ENCODE results near the gene SMAD3.

The SMAD3 gene

DNA sequence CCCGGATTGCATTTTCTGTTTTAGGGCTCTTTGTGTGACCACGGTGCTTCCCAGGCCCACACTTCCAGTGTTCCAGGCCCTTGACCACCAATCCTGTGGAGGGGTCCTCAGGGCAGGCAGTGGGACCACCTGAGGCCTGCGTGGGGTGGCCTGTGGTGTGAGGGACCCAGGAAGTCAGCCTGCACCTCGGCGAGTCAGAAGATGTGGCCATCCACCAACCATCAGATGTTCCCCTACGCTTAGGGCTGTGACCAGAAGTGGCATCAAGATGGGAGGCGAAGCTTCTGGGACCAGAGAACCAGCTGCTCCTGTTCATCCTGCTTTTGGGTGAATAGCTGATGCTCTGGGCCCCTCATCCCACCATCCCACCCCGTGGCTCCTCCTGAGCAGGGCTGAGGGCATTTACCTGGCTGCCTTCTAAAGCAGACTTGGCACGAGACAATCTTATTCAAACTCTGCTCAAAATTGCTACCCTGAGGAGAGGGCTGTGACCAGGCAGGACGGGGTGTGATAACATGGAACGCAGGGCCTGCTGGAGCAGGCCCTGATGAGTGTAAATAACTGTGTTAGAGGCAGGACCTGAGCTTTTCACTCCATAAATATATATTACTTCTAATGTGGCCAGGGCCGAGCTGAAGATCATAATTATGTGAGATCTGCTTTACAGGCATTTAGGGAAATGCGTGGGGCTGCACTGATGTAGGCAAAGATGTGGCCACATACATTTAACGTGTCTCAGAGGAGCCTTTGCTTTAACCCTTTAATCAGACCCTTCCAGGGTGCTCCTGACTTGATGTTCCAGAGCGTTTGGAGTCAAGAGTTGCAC is 28.8 kb downstream of the SMAD3 start:
- in situ Hi-C loops (cut with MboI; ENCODE audit: low sequenced_read_pairs): no loop called here

DNA sequence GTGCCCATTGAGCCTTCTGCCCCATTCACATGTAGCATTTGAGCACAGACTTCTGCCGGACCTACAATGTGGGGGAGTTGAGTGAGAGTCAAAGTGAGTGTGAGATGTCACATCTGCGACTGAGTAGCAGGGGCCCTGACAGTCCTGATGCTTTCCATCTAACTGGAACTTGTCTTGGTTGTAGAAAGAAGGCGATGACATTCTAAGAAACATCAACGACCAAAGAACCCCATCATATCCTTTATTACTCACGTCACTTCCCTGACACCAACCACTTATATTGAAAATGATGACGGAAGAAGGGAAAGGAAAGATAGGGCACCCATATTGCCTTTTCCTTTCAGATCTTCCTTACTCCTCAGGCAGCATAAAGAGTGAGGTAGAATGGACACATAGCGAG is 30.5 kb downstream of the SMAD3 start:
- in situ Hi-C loops (cut with MboI; ENCODE audit: low sequenced_read_pairs): no loop called here

DNA sequence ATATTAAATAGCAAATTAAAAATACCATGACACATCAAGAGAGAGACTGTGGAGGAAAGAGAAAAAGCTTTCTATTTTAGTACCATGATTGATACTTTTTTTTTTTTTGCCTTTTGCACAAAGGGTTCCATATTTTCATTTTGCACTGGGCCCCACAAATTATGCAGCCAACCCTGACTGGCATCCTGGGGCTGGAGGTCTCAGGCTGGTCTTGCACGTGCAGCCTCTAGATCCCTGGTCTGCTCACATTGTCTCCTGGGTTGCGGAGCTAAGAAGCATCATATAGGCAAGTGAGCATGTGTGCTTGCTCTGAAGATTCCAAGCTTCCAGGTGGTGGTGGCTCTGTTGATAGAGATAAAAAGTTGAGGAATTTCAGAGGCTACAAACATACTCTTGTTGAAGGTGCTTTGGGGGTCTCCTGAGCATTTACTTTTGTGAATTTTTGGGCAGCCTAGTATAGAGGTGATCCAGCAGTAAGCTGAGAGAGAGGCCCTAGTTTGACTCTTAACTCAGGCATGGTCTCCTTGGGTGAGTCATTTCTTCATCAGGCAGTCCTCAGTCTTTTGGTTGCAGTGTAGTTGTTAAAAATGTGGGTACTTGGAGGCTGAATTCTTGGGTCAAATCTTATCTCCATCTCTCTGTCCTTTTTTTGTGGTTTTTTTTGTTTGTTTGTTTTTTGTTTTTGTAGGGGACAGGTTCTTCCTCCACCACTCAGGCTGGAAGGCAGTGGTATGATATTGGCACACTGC is 31.3 kb downstream of the SMAD3 start:
- in situ Hi-C loops (cut with MboI; ENCODE audit: low sequenced_read_pairs): no loop called here

DNA sequence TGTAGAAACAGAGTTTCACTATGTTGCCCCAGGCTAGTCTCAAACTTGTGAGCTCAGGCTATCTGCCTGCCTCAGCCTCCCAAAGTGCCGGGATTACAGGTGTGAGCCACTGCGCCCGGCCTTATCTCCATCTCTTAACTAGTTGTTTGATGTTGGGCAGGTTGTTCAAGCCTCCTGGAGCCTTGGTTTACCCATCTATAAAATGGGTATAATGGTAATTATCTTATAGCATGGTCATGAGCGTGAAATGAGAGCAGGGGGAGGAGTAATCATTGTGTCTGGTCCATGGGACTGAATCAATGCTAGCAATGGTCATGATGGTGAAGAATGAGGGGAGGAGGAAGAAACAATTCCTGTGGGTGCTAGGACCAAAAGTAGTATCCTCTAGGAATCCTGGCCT is 32.0 kb downstream of the SMAD3 start:
- in situ Hi-C loops (cut with MboI; ENCODE audit: low sequenced_read_pairs): no loop called here

DNA sequence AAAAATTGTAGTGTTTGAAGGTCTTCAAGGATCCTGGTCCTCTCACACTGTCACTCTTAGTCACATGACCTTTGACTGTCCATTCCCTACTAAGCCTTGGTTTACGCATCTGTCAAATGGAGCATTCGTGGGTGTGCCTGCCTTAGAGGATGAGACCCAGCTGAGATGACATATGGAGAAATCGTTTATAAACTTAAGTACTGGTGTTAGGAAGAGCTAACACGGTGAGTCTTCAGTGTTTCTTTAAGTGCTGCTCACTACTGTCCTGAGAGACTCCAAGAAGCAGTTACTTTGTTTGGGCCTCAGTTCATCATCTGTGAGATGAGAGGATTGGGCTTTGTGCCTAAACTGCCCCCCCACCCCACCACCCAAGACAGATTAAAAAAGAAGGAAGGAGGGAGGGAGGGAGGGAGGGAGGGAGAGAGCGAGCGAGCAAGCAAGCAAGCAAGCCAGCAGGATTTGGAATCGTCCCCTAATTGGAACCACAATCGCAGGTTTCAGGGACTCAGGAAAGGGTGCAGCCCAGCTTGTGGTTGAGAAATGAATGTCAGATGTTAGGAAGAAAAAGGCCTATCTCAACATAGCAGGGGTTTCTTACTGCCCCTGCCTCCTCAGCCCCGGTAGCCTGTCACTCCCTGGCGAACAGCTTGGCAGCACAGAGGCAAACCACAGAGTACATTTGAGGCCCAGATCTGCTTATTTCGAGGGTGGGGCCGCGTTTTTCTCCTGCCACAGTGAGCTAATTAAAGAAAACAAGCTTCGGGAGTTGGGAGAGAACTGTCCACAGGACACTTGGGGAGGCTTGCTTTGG is 32.7 kb downstream of the SMAD3 start:
- in situ Hi-C loops (cut with MboI; ENCODE audit: low sequenced_read_pairs): no loop called here

DNA sequence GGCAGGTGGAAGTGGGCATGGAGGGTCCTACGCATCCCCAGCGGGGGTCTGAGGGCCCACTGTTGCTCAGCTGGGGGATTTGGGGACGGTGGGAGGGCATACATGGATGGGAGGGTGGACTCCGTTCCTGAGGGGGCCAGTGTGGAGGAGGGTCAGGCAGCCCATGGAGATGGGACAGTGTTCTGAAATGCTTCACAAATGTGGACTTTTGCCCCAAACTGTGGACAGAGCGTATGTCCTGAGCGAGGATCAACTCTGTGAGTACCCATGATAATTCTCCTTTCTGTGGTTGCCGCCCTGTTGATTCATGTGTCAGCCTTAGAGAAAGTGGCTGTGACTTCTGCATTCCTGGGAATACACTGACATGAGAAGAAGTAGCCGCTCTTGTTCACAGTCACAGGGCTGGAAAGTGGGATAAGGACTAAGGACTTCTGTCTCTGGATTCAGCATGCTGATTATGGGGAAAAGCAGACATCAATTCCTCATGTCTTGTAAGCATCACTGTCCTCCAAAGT is 33.4 kb downstream of the SMAD3 start:
- in situ Hi-C loops (cut with MboI; ENCODE audit: low sequenced_read_pairs): no loop called here

DNA sequence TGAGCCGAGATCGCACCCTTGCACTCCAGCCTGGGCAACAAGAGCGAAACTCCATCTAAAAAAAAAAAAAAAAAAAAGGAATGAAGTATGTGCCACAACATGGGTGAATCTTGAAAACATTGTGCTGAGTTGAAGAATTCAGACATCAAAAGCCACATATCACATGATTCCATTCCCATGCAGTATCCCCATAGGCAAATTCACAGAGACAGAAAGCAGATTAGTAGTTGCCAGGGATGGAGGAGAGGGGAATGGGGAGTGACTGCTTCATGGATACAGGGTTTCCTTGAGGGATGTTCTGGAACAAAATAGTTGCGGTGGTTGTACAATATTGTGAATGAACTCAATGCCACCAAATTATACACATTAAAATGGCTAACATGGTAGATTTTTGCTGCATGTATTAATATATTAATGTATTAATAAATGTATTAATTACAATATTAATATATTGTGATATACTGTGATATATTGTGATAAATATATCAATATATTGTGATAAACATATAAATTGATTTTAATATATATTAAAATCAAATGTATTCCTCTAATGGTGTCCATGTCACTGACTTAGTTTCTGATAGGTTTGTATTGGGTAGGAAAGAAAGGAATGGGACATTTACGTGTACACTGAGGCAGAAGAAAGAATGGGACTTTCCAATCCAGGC is 34.9 kb downstream of the SMAD3 start:
- in situ Hi-C loops (cut with MboI; ENCODE audit: low sequenced_read_pairs): no loop called here

DNA sequence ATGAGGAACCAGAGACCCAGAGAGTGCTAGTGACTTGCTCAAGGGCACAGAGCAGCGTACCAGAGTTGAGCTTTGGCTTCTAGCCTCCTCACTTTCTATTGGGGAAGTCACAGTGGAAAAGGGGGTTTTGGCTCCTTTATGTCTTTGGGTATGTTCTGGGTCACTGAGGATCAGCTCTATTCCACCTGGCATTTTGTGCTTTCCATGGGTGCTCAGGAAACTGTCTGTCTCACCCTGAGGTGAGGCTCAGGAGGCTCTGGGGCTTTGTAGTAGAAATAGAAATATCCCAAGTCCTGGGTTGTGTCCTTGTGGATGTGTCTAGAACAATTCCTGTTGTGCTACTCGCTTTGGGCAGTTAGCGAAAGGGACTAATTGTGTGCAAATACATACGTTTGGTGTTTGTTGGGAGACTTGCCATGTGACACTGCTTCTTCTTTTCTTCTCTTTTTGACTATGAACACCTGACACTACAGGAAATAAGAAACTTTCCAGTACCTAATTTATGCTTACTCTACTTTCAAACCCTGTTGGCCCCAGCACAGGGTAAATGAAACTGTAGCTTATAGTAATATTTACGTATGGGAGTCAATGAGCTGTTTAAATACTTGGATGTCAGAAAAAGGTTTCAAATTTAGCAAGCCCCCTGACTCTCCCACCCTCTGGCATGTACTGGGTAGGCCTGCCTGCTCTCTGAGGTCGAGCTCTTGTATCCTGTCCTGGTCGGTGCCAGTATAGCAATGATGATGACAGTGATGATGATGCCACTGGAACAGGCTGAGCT is 35.6 kb downstream of the SMAD3 start:
- in situ Hi-C loops (cut with MboI; ENCODE audit: low sequenced_read_pairs): no loop called here

DNA sequence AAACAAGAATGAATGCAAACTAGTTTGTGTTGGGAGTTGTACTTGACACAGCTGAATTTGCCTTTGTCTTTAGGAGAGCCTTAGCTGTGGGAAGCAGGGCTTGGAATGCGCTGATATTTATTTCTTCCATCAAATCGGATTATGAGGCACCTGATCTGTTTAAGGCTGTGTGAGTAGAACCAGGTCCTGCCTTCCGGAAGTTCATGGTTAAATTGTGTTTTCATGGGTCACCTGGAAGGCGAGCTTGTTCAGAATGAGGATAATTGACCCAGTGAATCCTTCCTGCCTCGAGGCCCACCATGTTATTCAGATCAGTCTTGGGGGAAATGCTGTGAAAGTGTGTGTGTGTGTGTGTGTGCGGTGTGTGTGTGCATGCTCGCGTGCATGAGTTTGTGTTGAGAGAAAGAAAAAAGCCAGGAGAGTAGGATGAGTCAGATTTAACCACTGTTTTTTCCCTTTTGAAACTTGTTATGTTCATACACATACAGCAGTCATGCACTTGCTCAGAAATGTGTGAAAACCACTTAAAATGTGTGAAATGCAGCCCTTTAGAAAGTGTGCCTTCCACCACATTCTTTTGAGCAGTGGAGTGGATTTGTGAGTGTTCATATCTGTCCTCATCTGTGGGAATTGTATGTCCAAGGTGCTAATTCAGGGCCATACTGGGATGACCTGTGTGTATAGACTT is 36.7 kb downstream of the SMAD3 start:
- in situ Hi-C loops (cut with MboI; ENCODE audit: low sequenced_read_pairs): no loop called here

DNA sequence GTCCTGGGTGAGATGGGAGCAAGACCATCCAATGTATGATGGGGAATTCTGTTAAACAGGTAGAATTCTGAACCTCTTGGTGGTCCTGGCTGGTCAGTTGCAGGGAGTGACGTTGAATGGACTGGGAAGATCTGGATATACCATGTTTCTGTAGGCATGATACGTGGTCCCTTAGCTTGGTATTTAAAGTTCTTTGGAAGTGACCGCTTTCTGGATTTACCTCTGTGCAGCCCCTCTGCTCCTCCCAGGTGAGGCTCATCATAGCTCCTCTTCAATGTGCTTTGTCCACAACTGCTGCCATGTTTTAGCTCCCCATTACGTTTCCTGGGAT is 37.2 kb downstream of the SMAD3 start:
- in situ Hi-C loops (cut with MboI; ENCODE audit: low sequenced_read_pairs): no loop called here

DNA sequence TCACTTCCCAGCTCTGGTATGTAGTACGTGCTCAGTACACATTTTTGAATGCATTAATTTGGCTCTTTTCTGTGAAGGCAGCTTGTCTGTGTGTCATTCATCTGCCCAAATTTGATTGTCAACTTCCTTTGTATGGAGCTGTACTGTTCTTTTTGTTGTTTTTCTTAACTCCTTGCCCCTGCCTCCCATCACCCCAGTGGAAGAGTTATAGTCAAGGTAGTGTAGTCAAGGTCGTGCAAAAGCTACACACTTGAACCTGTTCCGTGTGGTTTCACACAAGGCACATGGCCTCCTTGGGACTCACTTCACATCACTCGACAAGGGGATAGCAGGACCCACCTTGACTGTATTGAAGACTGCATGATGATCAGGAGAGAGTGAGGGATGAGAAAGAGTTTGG is 37.6 kb downstream of the SMAD3 start:
- in situ Hi-C loops (cut with MboI; ENCODE audit: low sequenced_read_pairs): no loop called here

DNA sequence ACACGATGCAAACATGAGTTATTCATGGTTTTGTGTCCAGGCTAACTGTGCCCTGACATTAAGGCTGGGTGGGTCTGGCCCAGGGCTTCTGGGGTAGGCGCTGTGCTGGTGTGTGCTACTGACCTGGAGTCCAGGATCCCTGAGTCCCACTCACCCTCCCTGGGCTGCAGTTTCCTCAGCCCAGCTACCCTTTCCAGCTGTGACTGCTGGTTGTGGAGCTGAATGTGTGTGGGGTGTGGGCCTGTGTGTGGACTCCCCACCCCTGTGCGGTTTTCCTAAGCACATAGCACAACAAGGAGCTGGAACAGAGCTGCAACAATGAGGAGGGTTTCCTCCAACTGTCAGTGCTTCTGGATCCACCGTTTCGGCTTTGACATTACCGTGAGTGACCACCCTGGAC is 38.0 kb downstream of the SMAD3 start:
- in situ Hi-C loops (cut with MboI; ENCODE audit: low sequenced_read_pairs): no loop called here

DNA sequence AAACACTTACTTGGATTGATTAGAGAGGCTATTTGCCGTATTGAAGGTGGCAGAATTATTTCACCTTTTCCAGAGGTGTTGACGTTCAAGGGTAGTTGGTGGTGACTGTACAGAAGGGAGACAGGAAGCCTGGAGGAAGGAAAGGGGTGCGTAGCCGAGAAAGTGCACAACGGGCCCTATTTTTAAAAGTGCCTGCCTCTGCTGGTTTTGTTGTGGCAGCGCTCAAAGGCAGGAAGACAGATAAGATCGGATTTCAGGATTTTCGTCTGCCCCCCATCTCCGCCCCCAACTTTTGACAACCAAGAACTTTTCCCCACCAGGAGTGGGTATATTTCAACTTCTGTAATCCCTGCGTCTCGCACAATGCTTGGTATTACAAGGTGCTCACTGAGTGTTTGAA is 38.5 kb downstream of the SMAD3 start:
- in situ Hi-C loops (cut with MboI; ENCODE audit: low sequenced_read_pairs): no loop called here

DNA sequence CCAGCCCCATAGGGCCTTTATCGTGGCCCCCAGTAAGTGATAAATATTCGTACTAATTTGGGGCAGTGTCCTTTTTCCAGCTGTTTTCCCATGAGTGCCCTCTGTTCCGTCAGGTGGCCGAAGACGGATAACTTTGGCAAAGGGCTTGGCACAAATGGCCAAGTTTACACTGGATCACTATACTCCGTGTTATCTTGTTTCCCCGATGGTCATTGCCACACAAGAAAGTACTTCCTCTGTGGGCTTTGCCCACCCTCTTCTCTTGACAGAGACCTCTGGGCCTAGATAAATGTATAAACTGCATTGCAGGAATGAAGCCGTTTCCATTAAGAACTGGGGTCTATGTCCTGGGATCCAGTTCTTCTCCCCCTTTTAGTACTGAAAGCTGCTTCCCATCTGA is 39.1 kb downstream of the SMAD3 start:
- in situ Hi-C loops (cut with MboI; ENCODE audit: low sequenced_read_pairs): no loop called here

DNA sequence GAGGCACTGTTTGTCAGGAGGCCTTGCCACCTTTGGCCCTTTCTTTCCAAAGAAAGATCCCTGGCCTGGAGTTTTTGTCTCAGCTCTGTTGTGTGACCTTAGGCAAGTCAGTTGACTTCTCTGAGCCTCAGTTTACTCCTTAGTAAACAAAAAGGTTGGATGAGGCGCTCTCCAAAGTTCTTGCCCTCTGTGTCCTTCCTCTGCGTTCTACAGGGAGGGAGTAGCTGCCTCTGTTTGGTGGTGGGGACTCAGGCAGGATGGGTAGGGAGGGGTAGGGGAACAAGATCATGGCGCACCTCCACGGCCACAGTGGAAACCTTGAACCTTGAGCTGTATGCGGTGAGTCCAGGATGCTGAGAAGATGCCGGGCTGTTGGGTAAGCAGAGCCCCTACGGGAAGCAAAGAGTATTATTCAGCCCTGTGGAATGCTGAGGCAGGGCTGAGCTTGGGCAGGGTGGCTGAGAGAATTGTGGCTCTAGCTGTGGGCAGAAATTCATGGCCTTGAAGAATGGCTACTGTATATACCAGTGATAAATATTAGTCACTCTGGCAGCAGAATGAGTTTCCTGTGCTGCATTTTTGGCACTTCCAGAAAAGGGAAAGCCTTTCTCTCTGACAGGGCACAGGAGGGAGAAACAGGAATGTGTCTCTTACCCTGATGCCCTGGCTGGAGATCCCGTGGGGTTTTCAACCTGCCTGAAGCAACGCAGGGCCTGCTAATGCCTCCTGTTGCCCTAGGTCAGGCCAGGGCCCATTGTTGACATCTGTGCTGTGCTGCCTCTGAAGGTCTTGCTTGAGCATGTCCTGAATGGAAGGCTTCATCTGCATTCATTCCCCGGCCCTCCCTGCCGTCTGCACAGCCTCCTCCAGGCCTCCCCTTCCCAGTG is 39.9 kb downstream of the SMAD3 start:
- in situ Hi-C loops (cut with MboI; ENCODE audit: low sequenced_read_pairs): no loop called here

DNA sequence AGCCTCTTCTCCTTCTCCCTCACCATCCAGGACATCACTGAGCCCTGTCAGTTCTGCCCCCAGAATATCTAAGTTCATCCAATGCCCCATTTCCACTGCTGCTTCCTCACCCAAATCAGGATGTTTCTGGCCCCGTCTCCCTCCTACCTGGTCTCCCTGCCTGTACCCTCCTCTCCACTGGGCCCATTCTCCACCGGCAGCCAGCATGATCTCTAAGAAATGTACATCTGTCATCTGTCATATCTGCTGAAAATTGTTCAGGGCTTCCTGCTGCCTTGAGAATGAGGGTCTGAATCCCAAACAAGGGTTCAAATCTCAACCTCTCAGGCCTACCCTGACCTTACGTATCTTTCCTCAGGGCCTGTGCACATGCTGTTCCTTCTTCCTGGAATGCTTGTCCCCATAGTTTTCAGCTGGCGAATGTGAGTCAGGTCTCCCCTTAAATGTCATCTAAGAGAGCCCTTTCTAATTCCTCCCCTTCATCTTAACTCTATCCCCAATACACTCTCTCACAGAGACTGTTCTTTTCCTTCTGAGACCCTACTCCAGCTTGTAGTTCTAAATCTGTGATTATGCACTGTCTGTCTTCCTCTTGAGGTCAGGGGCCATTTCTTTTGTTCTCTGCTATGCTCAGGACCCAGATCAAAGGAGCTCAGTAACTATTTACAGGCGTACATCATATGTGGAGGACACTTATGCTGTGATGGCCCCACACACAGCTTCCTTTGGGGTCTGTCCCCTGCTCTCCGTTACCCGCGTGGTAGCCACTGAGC is 40.8 kb downstream of the SMAD3 start:
- in situ Hi-C loops (cut with MboI; ENCODE audit: low sequenced_read_pairs): no loop called here

DNA sequence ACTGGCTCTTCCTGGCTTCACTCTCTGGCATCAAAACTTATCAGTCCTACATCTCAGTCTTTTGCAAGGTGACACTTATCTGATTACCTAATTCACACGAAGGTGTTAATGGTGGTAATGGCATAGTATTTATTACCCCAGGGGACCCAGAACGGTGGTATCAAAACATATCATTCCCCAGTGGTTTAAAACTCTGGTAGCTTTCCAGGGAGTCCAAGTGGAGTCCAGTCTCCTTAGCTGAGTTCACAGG is 41.3 kb downstream of the SMAD3 start:
- in situ Hi-C loops (cut with MboI; ENCODE audit: low sequenced_read_pairs): no loop called here

All from HL-60/S4 treated with phorbol 12-myristate 13-acetate at 8.2 ng/mL for 4 days and 3 days (cell line).